ENCODE data around the gene TNFRSF14. TPM values are rescaled to one million over a fixed set of nuclear protein-coding genes. Genes with fewer than 3 reads are reported as not detected.

TNFRSF14 gene
- total RNA-seq, 1 donor from 2014 or later: 141 TPM

DNA sequence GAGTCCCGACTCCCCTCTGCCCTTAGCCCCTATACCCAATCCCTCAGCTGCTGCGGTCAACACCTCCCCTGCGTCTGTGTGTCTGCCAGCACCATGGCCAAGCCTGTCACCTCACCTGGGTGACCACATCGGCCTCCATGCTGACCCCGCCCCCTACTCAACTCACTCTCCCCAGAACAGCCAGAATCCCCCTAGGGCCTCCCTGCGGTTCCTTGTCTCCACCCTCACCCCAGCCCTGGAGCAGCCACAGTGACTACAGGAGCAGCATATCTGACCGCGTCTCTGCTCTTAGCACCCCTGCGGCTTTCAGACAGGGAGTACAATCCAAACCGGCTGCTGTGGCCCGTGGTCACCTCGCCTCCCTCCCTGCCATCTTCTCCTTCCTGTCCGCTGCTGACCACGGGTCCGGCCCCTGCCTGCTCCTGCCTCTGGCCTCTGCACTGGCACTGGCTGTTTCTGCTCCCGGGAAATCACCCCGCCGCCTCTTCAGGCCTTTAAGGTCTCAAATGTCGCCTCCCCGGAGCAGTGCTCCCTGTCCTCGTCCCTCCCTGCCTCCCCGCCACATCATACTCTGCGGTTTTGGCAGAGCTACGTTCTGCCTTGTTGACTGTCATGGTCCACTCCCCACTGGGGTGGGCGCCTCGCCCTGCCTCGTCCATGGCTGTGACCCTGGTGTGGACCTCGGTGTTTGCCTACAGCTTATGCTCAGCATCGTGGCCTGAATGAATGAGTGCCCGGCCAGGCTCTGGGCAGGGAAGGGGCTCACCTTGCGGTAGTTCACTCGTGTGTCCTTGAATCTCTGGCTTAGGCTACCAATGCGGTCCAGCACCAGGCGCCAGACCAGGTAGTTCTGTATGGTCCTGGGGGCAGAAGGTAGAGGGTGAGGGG lies 41.5 kb downstream of the TNFRSF14 start:
- Histone ChIP-seq H3K4me3 (no peak overlapping the region), H3K27ac (no peak overlapping the region), H3K4me1 (no peaks in the 10 kb centered on the region), H3K27me3 (no peaks in the 10 kb centered on the region), H3K9me3 (peaks cover 0 to 12% of the 10 kb centered on the region in 2 donors), H3K36me3 (no peaks in the 10 kb centered on the region)
- DNase-seq (ENCODE audit: low spot score in 2 of 2): peak in 1 of 2 donors; percentile 58
- TF ChIP-seq, protein P1, sequence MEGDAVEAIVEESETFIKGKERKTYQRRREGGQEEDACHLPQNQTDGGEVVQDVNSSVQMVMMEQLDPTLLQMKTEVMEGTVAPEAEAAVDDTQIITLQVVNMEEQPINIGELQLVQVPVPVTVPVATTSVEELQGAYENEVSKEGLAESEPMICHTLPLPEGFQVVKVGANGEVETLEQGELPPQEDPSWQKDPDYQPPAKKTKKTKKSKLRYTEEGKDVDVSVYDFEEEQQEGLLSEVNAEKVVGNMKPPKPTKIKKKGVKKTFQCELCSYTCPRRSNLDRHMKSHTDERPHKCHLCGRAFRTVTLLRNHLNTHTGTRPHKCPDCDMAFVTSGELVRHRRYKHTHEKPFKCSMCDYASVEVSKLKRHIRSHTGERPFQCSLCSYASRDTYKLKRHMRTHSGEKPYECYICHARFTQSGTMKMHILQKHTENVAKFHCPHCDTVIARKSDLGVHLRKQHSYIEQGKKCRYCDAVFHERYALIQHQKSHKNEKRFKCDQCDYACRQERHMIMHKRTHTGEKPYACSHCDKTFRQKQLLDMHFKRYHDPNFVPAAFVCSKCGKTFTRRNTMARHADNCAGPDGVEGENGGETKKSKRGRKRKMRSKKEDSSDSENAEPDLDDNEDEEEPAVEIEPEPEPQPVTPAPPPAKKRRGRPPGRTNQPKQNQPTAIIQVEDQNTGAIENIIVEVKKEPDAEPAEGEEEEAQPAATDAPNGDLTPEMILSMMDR (IDR thresholded peaks at IDR 0.05): no peak
- intact Hi-C loops (cut with DNase I): no loop called here

DNA sequence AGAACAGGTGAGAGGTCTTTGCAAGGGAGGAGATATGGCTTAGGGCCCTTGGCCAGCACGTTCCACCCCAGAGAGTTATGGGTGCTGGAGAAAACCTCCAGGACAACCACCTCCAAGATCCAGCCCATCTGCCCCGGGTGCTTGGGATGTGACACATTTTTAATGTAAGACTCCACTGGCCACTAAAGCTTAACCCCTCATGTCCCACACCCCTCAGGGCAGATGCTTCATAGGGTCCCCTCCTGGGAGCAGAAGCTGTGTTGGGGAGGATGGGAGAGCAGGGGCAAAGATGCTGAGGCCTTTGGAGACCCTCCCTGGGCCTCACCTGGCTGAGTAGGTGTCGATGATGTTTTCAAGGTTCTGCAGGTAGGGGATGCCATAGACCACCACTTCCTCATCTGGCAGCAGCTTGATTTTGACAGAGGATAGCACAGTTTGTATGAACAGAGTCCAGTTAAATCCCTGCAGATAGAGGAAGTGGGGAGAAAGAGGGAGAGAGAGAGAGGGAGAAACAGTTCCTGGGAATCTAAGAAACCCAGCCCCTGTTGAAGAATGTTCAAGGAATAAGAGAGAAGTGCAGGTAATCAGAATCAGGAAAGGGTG lies 42.3 kb downstream of the TNFRSF14 start:
- Histone ChIP-seq H3K36me3 (no peaks in the 10 kb centered on the region), H3K27me3 (no peaks in the 10 kb centered on the region), H3K27ac (no peak overlapping the region), H3K4me3 (no peak overlapping the region), H3K4me1 (no peaks in the 10 kb centered on the region), H3K9me3 (peaks cover 0 to 12% of the 10 kb centered on the region in 2 donors)
- TF ChIP-seq, protein P1 (IDR thresholded peaks at IDR 0.05): no peak
- intact Hi-C loops (cut with DNase I): no loop called here
- peak in 1 of 2 donors; percentile 19 for DNase-seq (ENCODE audit: low spot score in 2 of 2)

DNA sequence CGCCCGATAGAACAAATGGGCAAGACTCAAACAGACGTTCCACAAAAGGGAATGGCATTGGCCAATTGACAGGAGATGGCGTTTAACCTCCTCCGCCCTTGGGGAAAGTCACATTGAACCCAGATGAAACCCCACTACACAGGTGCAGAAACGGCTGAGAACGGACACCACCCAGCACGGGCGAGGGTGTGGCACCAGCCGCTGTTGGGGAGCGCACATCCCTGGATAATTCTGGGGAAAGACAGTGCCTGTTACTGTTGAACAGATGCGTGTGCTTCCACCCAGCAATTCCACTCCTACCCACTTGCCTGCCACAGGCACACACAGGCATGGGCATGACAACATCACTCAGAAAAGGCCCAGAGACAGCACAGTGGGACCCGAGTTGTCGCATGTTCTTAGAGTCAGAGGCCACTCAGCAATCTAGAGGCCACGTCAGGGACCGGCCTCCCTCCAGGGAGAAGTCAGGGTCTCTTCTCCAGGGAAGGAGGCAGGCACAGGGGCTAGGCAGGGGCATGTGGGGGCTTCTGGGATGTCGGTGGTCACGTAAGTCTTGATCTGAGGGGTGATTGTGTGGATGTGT lies 45.6 kb downstream of the TNFRSF14 start:
- TF ChIP-seq, protein P1 (IDR thresholded peaks at IDR 0.05): no peak
- no peaks in the 10 kb centered on the region for H3K27me3 ChIP-seq
- no peaks in the 10 kb centered on the region for H3K4me1 ChIP-seq
- no peaks in the 10 kb centered on the region for H3K36me3 ChIP-seq
- peak in 1 of 2 donors; percentile 37 for DNase-seq (ENCODE audit: low spot score in 2 of 2)
- H3K9me3 ChIP-seq: peaks cover 0 to 12% of the 10 kb centered on the region in 2 donors
- intact Hi-C loops (cut with DNase I): no loop called here
- H3K4me3 ChIP-seq: no peak overlapping the region
- no peak overlapping the region for H3K27ac ChIP-seq

- H3K27me3 ChIP-seq: no peaks in the 10 kb centered on the region
These were observed 46.2 kb downstream of the TNFRSF14 start for GRCh38 chr1:2602311-2602835.

GRCh38 chr1:2602866-2603520 lies 46.8 kb downstream of the TNFRSF14 start:
- peak in 1 of 2 donors; percentile 57 for DNase-seq (ENCODE audit: low spot score in 2 of 2)
- no peaks in the 10 kb centered on the region for H3K27me3 ChIP-seq

More at GRCh38 chr1:2602311-2602835, 46.2 kb downstream of the TNFRSF14 start:
- H3K4me3 ChIP-seq: no peak overlapping the region
- TF ChIP-seq, protein P1 (IDR thresholded peaks at IDR 0.05): no peak
- H3K9me3 ChIP-seq: peaks cover 0 to 12% of the 10 kb centered on the region in 2 donors
- peak in 1 of 2 donors; percentile 40 for DNase-seq (ENCODE audit: low spot score in 2 of 2)
- H3K27ac ChIP-seq: no peak overlapping the region
- intact Hi-C loops (cut with DNase I): no loop called here
- H3K36me3 ChIP-seq: no peaks in the 10 kb centered on the region
- H3K4me1 ChIP-seq: no peaks in the 10 kb centered on the region

More at GRCh38 chr1:2602866-2603520, 46.8 kb downstream of the TNFRSF14 start:
- H3K9me3 ChIP-seq: peaks cover 0 to 12% of the 10 kb centered on the region in 2 donors
- H3K36me3 ChIP-seq: no peaks in the 10 kb centered on the region
- H3K27ac ChIP-seq: no peak overlapping the region
- no peaks in the 10 kb centered on the region for H3K4me1 ChIP-seq
- intact Hi-C loops (cut with DNase I): no loop called here
- no peak overlapping the region for H3K4me3 ChIP-seq
- TF ChIP-seq, protein P1 (IDR thresholded peaks at IDR 0.05): no peak

All from ascending aorta (tissue), 2 donors.